GM21447 (cell line): ENCODE measurements around the gene PLXNC1.

Experiments
- ATAC-seq: cut with Tn5 transposase; IDR thresholded peaks from one replicate; pipeline ENCODE4 v1.9.1; 2021; ENCODE audit not compliant: unreplicated experiment

The PLXNC1 gene

GRCh38 chr12:94147991-94148738, at the start of gene PLXNC1:
TSS of gene PLXNC1 (plus strand) at chr12:94148577. CDS start at chr12:94148972, 395 bp downstream.
- ATAC-seq, result peak; percentile 37

- no peak for ATAC-seq
Observed at GRCh38 chr12:94099191-94099590, 49.2 kb upstream of the PLXNC1 start.

DNA sequence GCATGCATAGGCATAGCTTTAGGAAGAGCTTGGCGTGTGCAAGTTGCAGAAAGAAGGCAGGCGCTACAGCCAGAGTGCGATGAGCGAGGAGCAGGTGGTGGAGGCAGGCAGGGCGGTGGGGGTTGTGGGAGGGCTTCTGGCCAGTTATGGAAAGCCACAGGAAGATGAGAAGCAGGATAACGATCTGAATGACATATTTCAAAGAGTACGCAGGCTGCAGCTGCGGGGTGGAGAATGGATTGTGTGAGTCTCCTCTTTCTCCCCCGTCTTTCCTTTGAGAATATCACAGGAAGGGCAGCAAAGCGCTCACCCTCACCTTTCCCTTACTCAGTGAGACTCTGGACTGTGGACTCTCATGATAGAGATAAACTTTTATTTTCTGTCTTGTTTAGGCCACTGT, 48.7 kb upstream of the PLXNC1 start:
- ATAC-seq, result no peak

DNA sequence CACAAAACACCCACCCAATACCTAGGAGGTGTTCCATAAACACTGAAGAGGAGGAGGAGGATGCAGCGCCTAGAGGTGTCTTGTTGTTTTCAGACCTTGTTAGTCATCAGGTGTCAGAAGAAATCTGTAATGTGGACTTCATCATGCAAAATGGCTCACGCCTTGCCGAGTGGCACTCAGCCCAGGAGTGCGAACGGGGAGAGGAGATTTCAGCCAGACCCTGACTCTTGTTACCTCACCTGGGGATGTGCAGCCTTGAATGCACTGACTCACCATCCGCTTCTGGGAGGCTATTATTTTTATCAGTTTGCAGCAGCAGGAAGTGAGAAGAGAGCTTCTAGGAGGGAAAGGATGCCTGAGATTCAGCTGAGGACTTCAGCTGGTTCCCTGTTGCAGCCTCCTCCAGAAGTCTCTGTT, 48.2 kb upstream of the PLXNC1 start:
- no peak for ATAC-seq

DNA sequence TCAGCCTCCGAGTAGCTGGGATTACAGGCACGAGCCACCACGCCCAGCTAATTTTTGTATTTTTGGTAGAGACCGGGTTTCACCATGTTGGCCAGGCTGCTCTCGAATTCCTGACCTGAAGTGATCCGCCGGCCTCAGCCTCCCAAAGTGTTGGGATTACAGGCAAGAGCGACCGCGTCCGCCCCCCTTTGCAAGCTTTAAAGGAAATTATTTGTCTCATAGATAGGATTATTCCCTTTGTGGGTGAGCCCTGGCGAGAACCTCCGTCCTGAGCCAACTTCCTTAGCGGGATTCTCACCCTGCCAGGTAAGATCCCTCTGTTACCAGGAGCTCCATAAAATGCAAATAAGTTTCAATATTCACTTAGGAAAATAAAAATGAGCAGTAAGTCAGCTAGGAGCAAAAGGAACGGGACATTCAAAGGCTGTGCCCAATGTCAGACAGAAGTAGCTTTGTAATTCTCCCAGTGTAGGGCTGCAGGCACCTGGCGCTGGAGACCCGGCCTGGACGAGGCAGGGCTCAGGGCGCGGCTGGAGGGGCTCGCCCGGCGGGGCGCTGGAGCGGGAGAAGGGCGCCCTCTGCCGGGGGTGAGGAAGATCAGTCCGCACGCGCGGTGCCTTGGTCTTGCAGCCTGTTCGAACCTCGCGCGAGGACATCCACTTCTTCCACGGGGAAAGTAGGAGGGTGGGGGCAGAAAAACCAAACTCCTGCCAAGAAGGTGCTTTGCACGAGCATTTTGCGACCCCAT, 47.2 kb upstream of the PLXNC1 start:
- peak; percentile 57 for ATAC-seq

DNA sequence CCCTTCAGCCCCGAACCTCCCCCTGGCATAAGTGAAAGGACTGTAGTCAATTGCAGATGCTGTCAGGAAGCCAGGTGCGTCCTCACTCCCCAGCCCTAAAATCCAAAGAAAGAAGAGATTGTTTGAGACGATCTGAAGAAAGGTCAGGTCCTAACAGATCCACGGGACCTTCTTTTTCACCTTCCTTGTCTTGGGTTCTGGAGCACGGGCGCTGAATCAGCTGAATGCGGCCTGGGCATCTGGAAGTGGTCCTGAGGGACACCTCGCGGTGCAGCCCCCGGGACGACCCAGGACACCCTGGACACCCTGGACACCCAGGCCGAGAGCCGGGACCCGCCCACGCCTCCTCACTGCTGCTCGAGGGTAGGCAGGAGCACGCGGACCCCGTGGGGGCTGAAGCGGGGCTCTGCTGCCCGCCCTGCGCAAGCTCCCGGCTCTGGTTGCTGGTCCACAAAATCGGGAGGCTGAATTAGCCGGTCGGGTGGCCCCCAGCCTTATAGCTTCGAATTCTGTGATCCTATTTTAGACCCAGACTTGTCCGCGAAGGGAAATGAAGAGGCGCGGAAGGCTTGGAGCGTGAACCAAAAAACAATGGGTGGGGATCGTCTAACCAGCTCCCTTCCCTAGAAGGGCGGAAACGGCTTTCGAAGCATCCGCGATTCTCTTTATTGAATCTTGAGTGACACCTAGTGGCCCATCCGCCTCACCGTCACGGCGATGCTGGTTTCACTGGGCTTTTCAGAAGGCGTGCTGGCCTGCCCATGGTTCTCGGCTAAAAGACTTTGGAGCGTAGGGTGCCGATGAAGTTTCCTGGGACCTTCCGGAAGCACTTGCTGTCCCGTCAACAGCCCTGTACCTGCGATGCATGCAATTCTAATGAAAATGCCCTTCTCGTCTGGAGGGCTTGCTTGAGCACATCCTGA, 46.4 kb upstream of the PLXNC1 start:
- ATAC-seq, result peak; percentile 86

DNA sequence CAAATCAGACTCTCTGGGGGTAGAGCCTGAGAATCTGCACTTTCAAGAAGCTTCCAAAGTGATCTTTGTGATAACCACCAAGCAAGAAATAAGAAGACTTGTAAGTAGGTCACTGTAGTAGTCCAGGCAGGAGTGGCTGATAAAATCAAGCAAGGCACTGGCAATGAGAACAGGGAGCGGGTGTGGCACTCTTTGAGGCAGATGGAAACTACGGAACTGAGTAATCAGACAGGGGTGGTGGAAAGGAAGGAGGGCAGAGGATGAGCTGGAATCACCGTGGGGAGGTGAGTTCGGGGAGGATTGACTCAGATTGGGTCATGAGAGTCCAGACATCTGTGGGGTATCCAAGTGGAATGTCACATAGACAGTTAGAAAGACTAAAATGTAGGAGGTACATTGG, 44.4 kb upstream of the PLXNC1 start:
- ATAC-seq, result no peak

DNA sequence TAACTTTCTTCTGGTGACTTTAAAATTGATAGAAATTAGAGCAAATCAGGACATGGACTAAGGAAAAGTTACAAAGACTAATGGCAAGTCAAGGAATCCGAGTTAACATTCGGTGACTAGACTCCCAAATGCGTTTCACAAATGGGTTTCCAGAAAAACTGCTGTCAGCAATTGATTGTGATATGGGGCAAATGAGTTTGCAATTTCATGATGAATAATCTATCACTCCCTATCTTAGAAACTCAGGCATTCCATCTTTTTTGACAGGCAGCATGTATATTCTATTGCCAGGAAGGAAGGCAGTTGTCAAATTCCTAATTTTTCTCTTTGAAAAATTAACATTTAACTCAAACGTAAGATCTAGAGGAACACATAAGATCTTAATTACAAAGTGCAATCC, 40.5 kb upstream of the PLXNC1 start:
- no peak for ATAC-seq

DNA sequence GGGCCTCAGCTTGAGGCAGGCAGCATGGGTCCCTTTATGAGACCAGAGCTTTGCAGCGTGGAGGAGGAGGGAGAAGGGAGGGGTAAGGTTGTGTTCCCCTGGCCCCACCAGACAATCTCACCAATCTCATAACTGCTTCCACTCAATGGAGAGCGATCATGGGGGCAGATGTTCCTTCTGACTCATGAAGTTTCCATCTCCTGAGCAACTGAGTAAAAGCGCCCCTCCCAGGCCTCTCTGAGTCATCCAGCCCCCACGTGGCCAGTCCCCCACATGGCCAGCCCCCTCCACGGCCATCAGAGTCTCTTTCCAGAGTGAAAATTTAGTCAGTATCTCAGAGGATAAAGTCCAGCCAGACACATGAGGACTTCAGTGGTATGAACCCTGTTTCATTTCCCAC, 39.2 kb upstream of the PLXNC1 start:
- ATAC-seq, result no peak

- no peak for ATAC-seq
Observed at GRCh38 chr12:94110258-94110657, 38.1 kb upstream of the PLXNC1 start.

DNA sequence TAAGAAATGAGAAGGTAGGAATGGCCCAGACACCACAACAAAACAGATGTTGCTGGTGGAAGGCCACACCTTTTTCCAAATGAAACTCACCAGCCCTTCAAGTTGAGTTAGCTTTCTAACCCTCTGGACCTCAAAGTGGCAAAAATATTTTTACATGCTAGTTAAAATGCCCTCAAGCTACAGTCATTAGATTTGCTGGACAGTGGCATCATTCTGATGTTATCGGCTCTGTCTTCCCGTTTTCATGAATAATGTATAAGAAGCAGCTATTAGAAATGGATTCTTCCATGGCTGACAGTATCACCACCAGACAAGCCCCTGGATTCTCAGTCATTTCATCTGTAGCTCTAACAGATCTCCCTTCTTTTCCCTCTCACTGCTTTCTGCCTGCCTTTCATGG, 37.1 kb upstream of the PLXNC1 start:
- ATAC-seq, result no peak

GRCh38 chr12:94112121-94112520, 36.3 kb upstream of the PLXNC1 start:
- no peak for ATAC-seq

DNA sequence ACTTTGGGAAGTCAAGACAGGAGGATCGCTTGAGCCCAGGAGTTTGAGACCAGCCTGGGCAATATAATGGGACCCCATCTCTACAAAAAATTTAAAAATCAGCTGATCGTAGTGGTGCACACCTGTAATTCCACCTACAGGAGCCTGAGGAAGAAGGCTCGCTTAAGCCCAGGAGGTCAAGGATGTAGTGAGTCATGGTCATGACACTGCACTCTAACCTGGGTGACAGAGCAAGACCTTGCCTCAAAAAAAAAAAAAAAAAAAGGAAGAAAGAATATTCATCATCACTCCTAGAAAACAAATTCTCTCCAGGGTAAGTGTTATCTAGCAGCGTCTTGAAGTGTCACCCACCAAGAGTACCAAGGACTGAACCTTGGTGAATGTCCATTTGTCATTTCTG, 34.2 kb upstream of the PLXNC1 start:
- ATAC-seq, result no peak

DNA sequence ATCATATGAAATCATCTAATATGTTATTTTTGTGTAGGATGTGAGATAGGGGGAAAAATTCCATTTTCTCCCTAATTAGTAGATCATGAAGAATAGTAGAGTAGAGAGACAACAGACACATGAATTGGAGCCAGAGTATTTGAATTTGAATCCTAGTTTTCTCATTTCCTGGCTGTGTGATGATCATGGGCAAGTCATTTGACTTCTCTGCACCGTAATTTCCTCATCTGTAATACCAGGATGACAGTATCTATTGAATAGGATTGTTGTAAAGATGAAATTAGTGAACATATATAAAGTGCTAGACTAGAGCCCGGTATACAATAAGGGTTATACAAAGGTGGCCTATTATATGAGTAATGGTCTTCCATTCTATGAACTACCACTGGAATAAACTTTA, 32.2 kb upstream of the PLXNC1 start:
- ATAC-seq, result no peak

GRCh38 chr12:94121886-94122285, 26.5 kb upstream of the PLXNC1 start:
- ATAC-seq, result no peak

DNA sequence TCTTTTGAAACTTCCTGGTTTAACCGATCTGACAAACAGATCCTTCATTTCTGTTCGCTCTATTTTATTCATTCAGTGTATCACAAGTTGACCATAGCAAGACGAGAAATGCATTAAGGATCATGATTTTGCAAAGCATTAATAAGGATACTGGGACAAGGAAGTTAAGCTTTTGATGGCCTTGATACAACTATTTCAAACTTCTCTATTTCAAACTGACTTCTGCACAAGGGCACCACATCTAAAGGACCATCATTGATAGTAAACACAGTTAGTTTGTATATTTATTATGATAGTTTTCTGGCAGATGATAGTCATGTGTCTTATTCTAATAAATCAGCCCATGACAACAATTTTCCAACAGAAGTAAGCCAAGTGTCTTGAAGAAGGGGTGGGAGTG, 25.8 kb upstream of the PLXNC1 start:
- ATAC-seq, result no peak

DNA sequence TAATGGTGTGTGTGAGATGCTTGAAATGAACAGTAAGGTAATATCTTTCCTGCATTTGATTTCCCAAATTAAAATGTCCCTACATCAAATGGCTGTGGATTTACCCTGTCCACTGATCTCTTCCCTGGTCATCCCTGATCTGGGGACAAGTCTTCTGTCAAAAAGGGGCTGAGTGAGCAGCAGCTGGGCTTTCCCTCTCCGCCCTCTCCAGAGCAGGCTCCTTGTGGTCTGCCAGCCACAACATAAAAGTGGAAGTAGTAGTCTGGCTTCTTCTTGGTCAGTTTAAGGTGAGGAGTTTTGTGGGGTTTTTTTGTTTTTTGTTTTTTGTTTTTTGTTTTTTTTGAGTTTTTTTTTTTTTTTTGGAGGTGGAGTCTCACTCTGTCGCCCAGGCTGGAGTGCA, 25.2 kb upstream of the PLXNC1 start:
- ATAC-seq, result no peak

- no peak for ATAC-seq
Observed at GRCh38 chr12:94126067-94126466, 22.3 kb upstream of the PLXNC1 start.

GRCh38 chr12:94127239-94128131, 20.9 kb upstream of the PLXNC1 start:
- ATAC-seq, result no peak

GRCh38 chr12:94128280-94128679, 20.1 kb upstream of the PLXNC1 start:
- no peak for ATAC-seq
